ENCODE measurements around the gene INPP4B.

GRCh38 chr4:142567620-142568451 lies 278.3 kb downstream of the INPP4B start:
- TF ChIP-seq CTCF (conservative IDR thresholded peaks at IDR 0.05; ENCODE audit: low read length) (no peak), EZH2phosphoT487 (IDR thresholded peaks at IDR 0.05; ENCODE audit: borderline replicate concordance, low read depth, low read length) (no peak)
